SH-SY5Y (cell line): Measurements from ENCODE around the gene HAPLN2.

Source experiments
- GATA2 ChIP-seq: IDR thresholded peaks from 2 replicates; pipeline ENCODE4 v1.6.1; 2011; ENCODE audit warnings: mild to moderate bottlenecking, low read depth, low read length
- GATA3 ChIP-seq: IDR thresholded peaks from 2 replicates; pipeline ENCODE4 v1.6.1; 2011; ENCODE audit warnings: low read depth, mild to moderate bottlenecking, low read length, moderate library complexity

DNA sequence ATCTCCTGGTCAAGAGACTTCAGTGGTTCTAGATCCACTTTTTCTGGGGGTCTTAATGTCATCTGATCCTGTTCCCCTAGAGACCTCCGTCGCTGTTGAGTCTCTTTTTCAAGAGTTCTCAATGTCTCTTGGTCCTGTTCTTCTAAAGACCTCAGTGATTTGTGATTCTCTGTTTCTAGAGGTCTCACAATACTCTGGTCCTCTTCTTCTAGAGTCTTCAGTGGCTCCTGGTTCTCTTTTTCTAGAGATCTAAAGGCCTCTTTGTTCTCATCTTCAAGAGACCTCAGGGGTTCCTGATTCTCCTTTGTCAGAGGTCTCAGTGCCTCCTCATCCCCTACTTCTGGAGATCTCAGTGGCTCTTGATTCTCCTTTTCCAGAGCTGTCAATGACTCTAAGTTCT lies 52.6 kb downstream of the HAPLN2 start:
- no peak for TF ChIP-seq GATA2
- no peak for TF ChIP-seq GATA3
